ENCODE results near the gene ABAT.

The ABAT gene

GRCh38 chr16:8674413-8675022 is at the start of gene ABAT:
TSS of gene ABAT (plus strand) at chr16:8674617. CDS start at chr16:8735740, 61,123 bp downstream.
- DNase-seq: peak; percentile 64 to 85

- no peak for DNase-seq
Measured at GRCh38 chr16:8625491-8626087, 48.8 kb upstream of the ABAT start.

DNA sequence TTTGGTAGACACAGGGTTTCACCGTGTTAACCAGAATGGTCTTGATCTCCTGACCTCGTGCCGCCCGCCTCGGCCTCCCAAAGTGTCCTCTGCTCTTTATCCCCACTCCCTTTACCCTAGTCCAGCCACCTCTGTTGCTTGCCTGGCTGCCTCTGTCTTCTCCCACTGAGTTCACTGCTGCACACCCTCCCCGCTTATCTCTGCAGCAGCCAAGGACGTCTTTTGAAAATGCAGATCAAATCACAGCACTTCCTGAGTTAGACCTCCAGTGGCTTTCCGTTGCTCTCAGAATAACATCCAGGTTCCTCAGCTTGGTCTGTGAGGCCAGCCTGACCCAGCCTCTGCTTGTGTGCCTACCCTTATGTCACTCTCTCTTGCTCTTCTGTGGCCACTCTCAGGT is 47.5 kb upstream of the ABAT start:
- DNase-seq: no peak

DNA sequence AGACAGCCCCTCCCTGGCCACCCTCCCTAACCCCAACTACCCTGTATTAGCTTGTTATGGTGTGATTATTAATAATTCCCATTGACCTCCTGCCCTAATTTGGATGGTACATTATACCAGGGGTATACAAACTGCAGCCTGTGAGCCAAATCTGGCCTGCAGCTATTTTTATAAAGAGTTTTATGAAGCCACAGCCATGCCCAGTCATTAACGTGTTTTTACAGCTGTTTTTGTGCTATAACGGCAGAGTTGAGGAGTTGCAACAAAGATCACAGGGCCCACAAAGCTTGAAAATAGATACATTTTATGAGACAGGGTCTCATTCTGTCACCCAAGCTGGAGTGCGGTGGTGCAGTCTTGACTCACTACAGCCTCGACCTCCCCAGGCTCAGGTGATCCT is 47.0 kb upstream of the ABAT start:
- DNase-seq: no peak

DNA sequence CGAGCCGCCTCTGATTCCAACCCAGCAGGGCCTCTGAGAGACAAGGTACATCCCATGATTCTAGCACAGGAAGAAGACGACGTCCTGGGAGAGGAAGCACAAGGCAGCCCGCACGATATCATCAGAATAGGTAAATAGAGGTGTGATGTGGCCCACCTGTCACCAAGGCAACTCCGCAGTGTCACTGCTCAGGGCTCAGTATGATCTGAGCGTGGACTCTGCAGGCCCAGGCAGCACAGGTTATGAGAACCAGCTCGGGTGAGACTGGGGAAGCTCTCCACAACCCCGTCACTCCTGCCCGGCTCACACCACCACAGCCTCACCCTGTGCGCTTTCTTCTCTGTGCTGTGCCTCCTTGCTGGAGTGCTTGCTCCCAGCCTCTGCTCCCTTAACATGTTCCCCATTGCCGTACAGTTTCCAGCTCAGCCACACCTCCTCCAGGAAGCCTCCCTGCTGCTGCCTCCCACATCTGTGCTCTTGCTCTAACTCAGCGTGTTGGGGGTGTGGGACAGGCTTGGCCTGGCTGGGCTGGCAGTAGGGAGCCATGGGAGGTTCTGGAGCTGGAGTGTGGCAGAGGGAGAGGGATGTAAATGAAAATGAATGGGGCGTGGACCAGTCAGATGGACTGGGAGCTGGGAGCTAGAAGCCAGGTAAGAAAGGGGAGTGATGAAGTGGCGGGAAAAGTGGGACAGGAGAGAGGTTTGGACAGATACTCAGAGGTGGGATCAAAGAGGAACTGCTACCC is 45.3 kb upstream of the ABAT start:
- DNase-seq: no peak

DNA sequence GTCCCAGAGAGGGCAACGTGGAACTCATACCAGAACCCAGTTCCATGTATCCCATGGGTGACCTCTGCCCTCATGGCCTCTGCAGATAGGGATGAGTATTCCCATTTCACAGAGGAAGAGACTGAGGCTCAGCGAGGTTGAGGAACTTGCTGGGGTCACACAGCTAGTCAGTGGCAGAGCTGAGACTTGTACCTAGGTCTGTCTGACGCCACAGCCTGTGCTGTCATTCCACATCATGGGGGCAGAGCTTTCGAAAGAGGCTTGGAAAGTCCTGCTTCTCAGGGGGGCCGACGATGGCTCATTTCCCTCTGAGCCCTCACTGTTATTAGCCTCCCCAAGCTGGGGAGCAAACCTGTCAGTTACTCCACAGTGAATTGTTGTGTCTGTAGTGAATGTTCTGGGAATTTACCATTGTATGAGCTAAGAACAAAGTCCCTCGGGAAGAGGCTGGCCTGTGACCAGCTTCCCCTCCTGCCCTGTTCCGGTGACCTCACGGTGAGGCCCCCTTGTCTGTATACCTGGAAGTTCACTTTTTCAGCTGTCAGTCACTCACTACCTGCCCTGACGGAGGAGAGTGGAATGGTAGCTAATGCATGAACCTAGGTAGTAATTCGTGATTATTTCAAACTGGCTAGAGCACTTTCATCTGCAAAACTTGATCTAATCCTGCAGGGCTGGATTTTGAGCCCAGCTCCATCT is 44.0 kb upstream of the ABAT start:
- DNase-seq: no peak

- DNase-seq: no peak
Measured at GRCh38 chr16:8631373-8631772, 43.0 kb upstream of the ABAT start.

DNA sequence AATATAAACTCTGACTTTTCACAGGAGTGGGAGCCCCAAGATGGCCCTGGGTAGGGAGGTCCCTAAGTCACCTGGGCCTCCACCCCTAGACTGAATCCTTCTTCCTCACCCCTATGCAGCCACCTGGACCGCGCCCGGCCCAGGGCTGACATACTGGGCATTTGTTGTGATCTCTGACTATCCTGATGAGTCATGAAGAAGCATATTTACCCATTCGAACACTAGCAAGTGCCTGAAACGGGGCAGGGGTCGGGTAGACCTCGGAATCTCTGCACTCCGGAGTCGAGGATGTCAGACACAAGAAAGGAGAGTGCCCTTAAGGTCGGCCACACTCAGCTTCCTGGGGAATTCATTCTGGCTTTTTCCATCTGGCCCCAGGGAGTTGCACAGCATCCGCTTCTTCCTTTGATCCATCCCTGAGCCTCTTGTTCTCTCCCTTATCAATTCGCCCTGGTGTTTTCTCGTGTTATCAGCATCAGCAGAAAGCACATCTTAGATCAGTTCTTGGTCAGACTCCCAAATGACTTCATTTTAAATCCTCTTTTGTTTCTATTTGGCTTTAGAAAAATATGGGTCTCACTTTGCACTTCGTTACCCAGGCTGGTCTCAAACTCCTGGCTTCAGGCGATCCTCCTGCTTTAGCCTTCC is 42.5 kb upstream of the ABAT start:
- DNase-seq: no peak

- no peak for DNase-seq
Measured at GRCh38 chr16:8632675-8633182, 41.7 kb upstream of the ABAT start.

DNA sequence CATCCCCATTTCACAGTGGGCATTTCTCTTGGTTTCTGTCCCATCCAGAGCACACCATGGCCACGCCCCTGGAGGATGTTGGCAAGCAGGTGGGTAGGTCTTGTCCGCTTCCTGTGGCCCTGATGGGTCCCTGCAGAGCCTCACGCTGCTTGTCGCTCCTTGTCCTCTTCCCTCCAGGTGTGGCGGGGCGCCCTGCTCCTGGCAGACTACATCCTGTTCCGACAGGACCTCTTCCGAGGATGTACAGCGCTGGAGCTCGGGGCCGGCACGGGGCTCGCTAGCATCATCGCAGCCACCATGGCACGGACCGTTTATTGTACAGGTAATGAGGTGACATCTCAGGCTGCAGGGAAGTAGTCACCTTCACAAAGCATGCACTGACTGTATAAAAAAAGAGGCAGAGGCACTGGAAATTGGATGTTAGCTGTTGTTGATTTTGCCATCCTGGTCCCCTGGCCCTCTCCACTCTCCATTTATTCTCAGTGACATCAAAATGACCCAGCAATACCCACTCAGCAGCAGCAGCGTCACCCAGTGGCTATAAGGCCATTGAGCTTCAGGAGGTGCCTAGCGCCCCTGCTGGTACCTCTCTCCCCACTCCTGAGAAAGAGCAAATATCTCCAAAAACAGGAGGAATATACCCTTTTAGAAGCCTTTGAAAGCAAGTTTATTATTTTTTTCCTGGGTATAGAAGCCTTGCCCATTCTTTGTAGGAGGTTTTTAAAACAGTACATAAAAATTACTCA is 39.3 kb upstream of the ABAT start:
- DNase-seq: no peak

- no peak for DNase-seq
Measured at GRCh38 chr16:8639694-8640093, 34.7 kb upstream of the ABAT start.

- DNase-seq: no peak
Measured at GRCh38 chr16:8641671-8642070, 32.7 kb upstream of the ABAT start.

- no peak for DNase-seq
Measured at GRCh38 chr16:8642146-8642545, 32.3 kb upstream of the ABAT start.

GRCh38 chr16:8644211-8645140 is 29.9 kb upstream of the ABAT start:
- DNase-seq: no peak

GRCh38 chr16:8645141-8645521 is 29.3 kb upstream of the ABAT start:
- no peak for DNase-seq

DNA sequence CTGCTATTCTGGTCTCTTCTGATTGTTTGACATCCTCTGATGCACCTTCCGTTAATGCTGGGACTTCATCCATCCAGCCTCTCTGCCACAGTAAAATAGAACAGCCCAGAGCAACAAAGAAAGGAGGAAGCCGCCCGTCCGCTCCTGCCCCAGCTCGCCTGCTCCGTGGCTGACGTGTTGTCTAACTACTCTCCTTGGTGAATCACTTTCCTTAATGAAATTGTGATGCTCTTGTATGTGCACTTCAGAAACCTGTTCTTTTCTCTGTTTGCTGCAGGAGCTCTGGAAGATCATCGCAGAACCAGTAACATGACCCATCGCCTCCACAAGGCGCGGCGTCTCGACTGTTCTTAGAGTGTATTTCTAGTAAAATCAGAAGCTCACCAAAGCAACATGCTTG is 28.6 kb upstream of the ABAT start:
- DNase-seq: no peak

- no peak for DNase-seq
Measured at GRCh38 chr16:8646326-8647053, 27.9 kb upstream of the ABAT start.

GRCh38 chr16:8647721-8648318 is 26.6 kb upstream of the ABAT start:
- no peak for DNase-seq

GRCh38 chr16:8648877-8649276 is 25.5 kb upstream of the ABAT start:
- DNase-seq: no peak
